ENCODE data around the gene LMTK3. TPM values are rescaled to one million over a fixed set of nuclear protein-coding genes. Genes with fewer than 3 reads are reported as not detected.

Gene LMTK3
- total and polyA plus RNA-seq, 2 donors from 2014 or later (not counting 2 experiments from before 2014, with no cell fraction given), result 3.6 to 4.2 TPM

Other genes starting within 250 kb of the LMTK3 start
- 1.1 and 1.8 TPM in 2 replicates for gene ZNF114, start 241.8 kb downstream of the LMTK3 start, total RNA-seq
- 0.60 and 0.70 TPM in 2 replicates for gene ZNF114, start 241.8 kb downstream of the LMTK3 start, polyA plus RNA-seq
- gene EMP3, start 186.3 kb downstream of the LMTK3 start, total RNA-seq, result 191 and 218 TPM in 2 replicates
- gene EMP3, start 186.3 kb downstream of the LMTK3 start, polyA plus RNA-seq, result 337 and 424 TPM in 2 replicates
- 2.6 and 2.8 TPM in 2 replicates for gene TMEM143, start 147.9 kb downstream of the LMTK3 start, total RNA-seq
- 3.7 and 4.0 TPM in 2 replicates for gene TMEM143, start 147.9 kb downstream of the LMTK3 start, polyA plus RNA-seq
- gene SYNGR4, start 147.5 kb downstream of the LMTK3 start, total RNA-seq, result 0.11 TPM in 1 of 2 replicates, not detected in the other
- gene SYNGR4, start 147.5 kb downstream of the LMTK3 start, polyA plus RNA-seq, result not detected in 2 replicates
- 113 and 128 TPM in 2 replicates for gene KDELR1, start 120.3 kb downstream of the LMTK3 start, total RNA-seq
- gene KDELR1, start 120.3 kb downstream of the LMTK3 start, polyA plus RNA-seq, result 213 and 216 TPM in 2 replicates
- 0.25 and 0.37 TPM in 2 replicates for gene GRIN2D, start 118.2 kb downstream of the LMTK3 start, total RNA-seq
- 0.26 and 0.41 TPM in 2 replicates for gene GRIN2D, start 118.2 kb downstream of the LMTK3 start, polyA plus RNA-seq
- gene GRWD1, start 65.9 kb downstream of the LMTK3 start, total RNA-seq, result 54.9 and 59.6 TPM in 2 replicates
- 43.9 and 50.7 TPM in 2 replicates for gene GRWD1, start 65.9 kb downstream of the LMTK3 start, polyA plus RNA-seq
- 0.49 and 0.51 TPM in 2 replicates for gene KCNJ14, start 56.3 kb downstream of the LMTK3 start, total RNA-seq
- gene KCNJ14, start 56.3 kb downstream of the LMTK3 start, polyA plus RNA-seq, result 0.28 and 0.43 TPM in 2 replicates
- gene CYTH2, start 42.5 kb downstream of the LMTK3 start, total RNA-seq, result 33.5 and 34.1 TPM in 2 replicates
- gene CYTH2, start 42.5 kb downstream of the LMTK3 start, polyA plus RNA-seq, result 44.8 and 46.9 TPM in 2 replicates
- 1.0 and 1.3 TPM in 2 replicates for gene SULT2B1, start 40.3 kb upstream of the LMTK3 start, total RNA-seq
- gene SULT2B1, start 40.3 kb upstream of the LMTK3 start, polyA plus RNA-seq, result 1.6 and 2.4 TPM in 2 replicates
- gene SPACA4, start 94.9 kb upstream of the LMTK3 start, total RNA-seq, result not detected in 2 replicates
- gene SPACA4, start 94.9 kb upstream of the LMTK3 start, polyA plus RNA-seq, result not detected in 2 replicates
- gene FAM83E, start 103.2 kb upstream of the LMTK3 start, total RNA-seq, result 0.48 and 0.67 TPM in 2 replicates
- 0.12 and 0.24 TPM in 2 replicates for gene FAM83E, start 103.2 kb upstream of the LMTK3 start, polyA plus RNA-seq
- gene RPL18, start 107.3 kb upstream of the LMTK3 start, total RNA-seq, result 1,924 and 1,965 TPM in 2 replicates
- 2,287 and 2,314 TPM in 2 replicates for gene RPL18, start 107.3 kb upstream of the LMTK3 start, polyA plus RNA-seq
- gene SPHK2, start 107.7 kb upstream of the LMTK3 start, total RNA-seq, result 6.9 and 8.8 TPM in 2 replicates
- gene SPHK2, start 107.7 kb upstream of the LMTK3 start, polyA plus RNA-seq, result 7.7 and 9.6 TPM in 2 replicates
- 3.0 and 3.7 TPM in 2 replicates for gene DBP, start 125.5 kb upstream of the LMTK3 start, total RNA-seq
- 4.6 and 6.2 TPM in 2 replicates for gene DBP, start 125.5 kb upstream of the LMTK3 start, polyA plus RNA-seq
- 3.9 and 4.9 TPM in 2 replicates for gene CA11, start 134.4 kb upstream of the LMTK3 start, total RNA-seq
- gene CA11, start 134.4 kb upstream of the LMTK3 start, polyA plus RNA-seq, result 6.7 and 9.0 TPM in 2 replicates
- gene NTN5, start 161.2 kb upstream of the LMTK3 start, total RNA-seq, result not detected in 2 replicates
- gene NTN5, start 161.2 kb upstream of the LMTK3 start, polyA plus RNA-seq, result not detected in 2 replicates
- 3.6 and 3.7 TPM in 2 replicates for gene FUT2, start 184.1 kb upstream of the LMTK3 start, total RNA-seq
- 1.4 and 2.4 TPM in 2 replicates for gene FUT2, start 184.1 kb upstream of the LMTK3 start, polyA plus RNA-seq
- 1.5 and 2.1 TPM in 2 replicates for gene MAMSTR, start 207.9 kb upstream of the LMTK3 start, total RNA-seq
- gene MAMSTR, start 207.9 kb upstream of the LMTK3 start, polyA plus RNA-seq, result 2.6 and 3.8 TPM in 2 replicates
- 11.3 and 12.6 TPM in 2 replicates for gene RASIP1, start 228.8 kb upstream of the LMTK3 start, total RNA-seq
- gene RASIP1, start 228.8 kb upstream of the LMTK3 start, polyA plus RNA-seq, result 16.0 and 18.4 TPM in 2 replicates
- 0.28 and 0.58 TPM in 2 replicates for gene IZUMO1, start 235.1 kb upstream of the LMTK3 start, total RNA-seq
- 0.07 and 0.18 TPM in 2 replicates for gene IZUMO1, start 235.1 kb upstream of the LMTK3 start, polyA plus RNA-seq
- 8.0 and 8.2 TPM in 2 replicates for gene FUT1, start 240.8 kb upstream of the LMTK3 start, total RNA-seq
- gene FUT1, start 240.8 kb upstream of the LMTK3 start, polyA plus RNA-seq, result 3.9 and 4.0 TPM in 2 replicates
- not detected in 2 replicates for gene FGF21, start 243.7 kb upstream of the LMTK3 start, total RNA-seq
- not detected in 2 replicates for gene FGF21, start 243.7 kb upstream of the LMTK3 start, polyA plus RNA-seq